ELF-1 (cell line): ENCODE results near the gene CTDSP2.
"Not testable (repeated sequence)": the region's sequence is repeated elsewhere in the genome, so short reads cannot be mapped to it uniquely, and the experiment has no call there.

Experiments used
- DNase-seq: peaks from one replicate; pipeline ENCODE4 v3.0.0-alpha.2; 2016; ENCODE audit warnings: low read depth, low spot score

The CTDSP2 gene, protein sequence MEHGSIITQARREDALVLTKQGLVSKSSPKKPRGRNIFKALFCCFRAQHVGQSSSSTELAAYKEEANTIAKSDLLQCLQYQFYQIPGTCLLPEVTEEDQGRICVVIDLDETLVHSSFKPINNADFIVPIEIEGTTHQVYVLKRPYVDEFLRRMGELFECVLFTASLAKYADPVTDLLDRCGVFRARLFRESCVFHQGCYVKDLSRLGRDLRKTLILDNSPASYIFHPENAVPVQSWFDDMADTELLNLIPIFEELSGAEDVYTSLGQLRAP

DNA sequence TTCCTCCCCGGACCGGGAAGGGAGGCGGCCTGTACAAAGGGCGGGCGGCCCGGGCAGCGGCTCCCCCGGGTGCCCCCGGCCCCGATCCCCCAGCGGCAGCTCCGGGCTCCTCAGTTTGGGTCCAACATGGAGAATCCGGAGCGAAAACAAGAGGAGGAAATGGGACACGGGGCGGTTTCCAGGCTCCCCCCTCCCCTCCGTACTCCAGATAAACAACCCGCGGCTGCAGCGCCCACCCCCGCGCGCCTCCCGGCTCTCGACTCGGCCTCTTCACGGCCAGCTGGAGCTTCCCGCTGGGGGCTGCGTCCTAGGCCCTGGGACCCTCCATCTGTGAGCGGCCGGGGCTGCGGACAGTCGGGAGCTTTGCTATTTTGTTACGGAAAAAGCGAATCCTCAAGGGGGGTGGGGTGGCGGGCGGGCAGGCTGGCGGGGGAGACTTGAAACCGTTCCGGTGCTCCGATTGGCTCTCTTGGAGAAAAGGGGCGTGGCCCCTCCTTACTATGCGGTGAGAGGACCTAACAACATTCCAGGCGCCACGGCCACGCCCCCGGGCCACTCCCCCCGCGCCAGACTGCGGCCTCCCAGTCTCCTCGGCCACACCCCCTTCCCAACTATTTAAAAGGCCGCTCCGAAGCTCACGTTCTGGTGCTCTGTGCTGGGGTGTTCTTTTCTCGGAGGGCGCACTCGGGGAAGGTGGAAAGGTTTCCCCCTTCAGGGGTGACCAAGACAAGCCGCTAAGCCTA lies at the start of gene CTDSP2:
CTDSP2 (minus strand) TSS at position 153 of the 743 bp plus-strand sequence. CDS start 294 bp downstream, outside the sequence.
- DNase-seq, result peak; percentile 99

GRCh38 chr12:57896115-57896433 lies 49.5 kb upstream of the CTDSP2 start:
- DNase-seq, result no peak

DNA sequence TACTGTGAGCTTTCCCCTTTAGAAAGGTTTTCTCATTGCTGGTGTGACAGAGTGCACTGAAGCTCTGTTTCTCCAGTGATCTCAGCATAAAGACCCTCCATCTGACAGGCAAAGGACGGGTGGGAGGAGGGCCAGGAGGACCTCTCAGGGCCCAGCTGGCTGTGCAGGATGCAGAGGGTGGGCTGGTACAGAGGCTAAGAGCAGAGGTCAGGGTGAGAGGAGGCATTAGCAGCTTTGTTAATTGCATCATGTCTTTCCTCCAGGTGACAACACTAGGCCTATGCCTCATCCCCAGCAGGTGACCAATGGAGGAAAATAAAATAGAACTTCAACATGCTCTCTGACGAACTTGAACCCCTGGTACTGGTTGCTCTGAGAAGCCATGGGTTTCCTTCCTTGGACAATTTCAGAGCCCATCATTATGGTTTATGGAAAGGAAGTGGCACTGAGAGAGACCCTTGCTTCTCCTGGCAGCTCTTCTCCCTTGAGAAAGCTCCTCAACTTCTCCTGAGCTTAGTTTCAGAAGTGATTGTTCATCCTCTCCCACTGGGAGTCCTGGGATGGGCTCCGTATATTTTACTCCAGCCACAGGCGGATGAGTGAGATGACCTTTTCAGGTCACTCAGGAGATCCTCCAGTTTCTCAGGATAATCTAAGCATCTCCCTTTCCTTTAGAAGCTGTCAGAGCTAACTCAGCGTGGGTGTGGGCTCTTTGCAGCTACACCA lies 49.0 kb upstream of the CTDSP2 start:
- no peak for DNase-seq

DNA sequence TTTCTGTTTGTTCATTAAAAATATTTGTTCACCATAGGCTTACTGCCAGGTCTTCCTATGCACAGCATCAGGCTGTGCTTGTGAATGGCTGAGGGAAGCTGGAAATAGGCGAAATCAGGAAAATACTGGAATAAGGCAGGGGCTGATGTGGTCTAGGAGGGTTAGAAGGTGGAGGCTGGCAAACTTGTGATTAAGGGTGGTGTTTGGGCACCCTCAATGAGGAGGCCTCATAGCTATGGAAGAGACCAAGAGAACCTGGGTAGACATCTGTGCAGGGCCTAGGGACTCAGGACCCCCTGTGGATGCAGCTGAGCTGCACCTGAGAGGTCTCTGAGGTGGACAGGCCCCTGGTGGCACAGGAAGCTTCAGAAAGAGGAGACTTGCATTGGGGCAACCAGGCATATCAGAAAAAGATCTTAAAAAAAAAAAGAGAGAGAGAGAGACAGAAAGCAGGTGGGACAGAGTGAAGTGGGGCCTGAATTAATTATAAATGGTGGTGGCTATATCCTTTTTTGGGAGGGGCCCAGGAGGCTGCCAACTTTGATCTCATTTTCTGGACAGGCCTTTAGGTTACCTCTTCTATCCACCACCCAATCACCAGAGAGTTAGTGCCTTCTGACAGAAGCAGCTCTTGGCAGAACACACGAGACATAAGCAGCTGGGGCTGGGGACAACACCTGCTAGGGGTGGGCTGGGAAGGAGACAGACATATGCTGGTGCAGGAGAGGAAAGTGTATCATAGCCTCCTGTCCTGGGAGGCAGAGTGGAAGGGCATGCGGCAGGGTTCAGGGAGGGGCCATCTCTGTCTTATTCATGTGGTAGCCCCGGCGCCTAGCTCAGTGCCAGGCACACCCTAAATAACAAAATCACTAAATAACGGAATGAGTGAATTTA lies 48.1 kb upstream of the CTDSP2 start:
- no peak for DNase-seq

DNA sequence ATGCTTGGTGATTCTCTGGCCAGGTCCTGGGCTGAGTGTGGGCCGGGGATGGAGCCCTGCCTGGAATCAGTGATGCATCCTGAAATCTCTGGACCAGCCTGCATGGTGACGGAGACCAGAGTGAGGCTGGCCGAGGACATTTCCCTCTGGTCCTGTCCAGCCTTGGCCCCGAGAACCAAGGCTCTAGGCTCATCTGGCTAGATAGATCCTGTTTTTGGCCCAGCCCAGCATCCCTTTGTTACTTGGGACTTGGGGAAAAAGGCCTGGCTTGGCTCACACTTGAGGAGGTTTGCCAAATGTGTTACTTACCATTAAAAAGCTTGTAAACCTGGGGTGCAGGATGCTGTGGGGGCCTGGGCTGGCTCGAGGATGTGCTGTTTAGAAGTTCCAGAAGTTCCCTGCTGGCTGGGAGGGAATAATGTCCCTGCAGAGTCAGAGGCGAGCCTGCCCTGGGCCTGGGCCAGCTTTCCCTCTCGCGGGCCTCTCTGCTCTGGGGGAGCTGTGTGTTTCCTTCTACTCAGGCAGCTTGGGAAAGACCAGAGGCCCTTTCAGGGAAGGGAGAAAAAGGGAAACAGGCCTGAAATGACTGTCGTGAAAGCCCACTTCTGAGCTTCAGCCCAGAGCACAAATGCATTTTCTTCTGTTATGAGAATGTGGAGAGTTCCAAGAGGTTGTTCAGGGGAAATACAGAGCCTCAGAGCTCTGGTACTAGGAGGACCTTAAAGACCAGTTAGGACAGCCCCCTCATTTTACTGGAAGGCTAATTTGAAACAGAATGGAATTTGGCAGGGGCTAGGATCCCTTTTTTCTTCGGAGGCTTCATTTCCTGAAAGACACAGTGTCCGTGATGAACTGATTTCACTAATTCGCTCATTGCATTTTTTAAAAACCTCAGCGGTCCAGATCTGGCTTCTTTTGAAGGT lies 47.2 kb upstream of the CTDSP2 start:
- DNase-seq, result peak; percentile 53

GRCh38 chr12:57892232-57892972 lies 45.9 kb upstream of the CTDSP2 start:
- DNase-seq, result no peak

- DNase-seq, result no peak
Observed at GRCh38 chr12:57891542-57892228, 45.2 kb upstream of the CTDSP2 start.

DNA sequence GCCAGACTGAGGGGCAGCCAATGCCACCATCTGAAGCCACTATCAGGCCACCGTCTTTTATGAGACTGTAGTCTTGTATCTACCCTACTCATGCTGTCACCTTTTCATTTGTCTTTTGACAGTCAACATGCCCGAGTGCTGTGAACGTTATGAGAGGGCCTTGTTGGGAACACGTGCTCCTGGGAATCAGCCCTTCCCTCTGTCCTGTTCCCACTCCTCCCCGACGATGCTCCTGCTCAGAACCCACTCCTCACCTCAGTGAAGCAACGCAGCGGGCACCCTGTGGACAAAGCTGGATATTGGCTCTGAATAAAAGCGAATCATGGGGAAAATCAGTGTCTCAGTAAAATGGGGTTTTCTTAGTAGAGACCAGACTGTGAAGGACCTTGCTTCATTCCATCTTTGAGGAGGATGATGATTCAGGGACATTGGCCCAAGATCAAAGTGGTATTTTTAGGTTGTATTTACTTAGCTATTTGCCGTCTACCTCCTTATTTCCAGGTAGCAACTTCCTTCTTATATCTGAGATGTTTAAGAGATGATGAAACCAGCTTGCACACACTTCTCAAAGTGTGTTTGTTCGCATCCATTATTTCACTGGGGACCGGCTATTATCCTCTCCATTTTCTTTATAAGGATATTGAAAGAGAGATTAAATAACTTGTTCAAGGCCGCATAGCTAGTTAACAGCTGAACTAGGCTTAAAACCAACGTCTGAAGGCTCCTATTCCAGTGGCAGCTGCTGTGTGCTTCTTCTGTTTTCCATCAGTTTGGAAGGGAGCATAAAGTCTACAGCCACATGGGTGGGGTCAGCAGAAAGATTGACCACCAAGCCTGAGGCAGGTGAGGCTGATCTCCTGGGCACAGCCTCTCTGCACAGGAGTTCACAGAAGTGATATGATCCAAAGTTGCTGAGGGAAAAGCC lies 43.9 kb upstream of the CTDSP2 start:
- DNase-seq, result no peak

- DNase-seq, result peak; percentile 10
Observed at GRCh38 chr12:57889500-57889989, 43.0 kb upstream of the CTDSP2 start.

- peak; percentile 66 for DNase-seq
Observed at GRCh38 chr12:57888409-57889157, 42.1 kb upstream of the CTDSP2 start.

GRCh38 chr12:57887631-57888408 lies 41.3 kb upstream of the CTDSP2 start:
- DNase-seq, result peak; percentile 38

DNA sequence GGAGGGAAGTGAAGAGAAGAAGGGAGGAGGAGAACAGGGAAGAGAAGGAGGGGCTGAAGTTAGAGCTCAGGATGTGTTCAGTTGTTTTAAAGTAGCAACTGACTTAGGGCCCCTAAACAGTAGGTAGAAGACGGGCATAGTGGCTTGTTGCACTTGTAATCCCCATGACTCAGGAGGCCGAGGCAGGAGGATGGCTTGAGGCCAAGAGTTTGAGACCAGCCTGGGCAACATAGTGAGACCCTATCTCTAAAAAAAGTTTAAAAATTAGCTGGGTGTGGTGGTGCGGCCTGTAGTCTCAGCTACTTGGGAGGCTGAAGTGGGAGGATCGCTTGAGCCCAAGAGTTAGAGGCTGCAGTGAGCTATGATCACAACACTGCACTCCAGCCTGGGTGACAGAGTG lies 40.4 kb upstream of the CTDSP2 start:
- DNase-seq, result not testable (repeated sequence)

- no peak for DNase-seq
Observed at GRCh38 chr12:57886542-57886941, 40.0 kb upstream of the CTDSP2 start.

DNA sequence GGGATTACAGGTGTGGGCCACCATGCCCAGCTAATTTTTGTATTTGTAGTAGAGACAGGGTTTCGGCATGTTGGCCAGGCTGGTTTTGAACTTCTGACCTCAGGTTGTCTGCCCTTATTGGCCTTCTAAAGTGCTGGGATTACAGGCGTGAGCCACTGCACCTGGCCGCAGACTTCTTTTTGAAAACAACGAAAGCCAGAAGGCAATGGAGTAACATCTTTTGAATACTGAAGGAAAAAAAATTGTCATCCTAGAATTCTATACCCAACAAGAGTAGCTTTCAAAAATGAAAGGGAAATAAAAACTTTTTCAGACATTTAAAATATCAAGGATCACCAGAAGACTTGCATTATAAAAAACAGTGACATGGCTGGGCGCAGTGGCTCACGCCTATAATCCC lies 38.7 kb upstream of the CTDSP2 start:
- DNase-seq, result no peak

DNA sequence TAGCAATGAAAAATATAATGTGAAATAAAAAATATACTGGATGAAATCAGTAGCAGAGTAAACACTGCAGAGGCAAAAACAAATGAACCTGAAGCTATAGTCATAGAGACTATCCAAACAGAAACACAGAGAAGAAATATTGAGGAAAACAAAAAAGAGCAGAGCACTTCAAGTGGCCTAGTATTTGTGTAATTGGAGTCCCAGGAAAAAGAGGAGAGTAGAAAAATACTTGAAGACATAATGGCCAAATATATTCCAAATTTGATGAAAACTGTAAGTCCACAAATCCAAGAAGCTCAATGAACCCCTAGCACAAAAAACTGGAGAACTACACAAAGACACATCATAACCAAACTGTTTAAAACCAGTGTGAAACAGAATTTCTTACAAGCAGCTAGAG lies 37.2 kb upstream of the CTDSP2 start:
- DNase-seq, result no peak

DNA sequence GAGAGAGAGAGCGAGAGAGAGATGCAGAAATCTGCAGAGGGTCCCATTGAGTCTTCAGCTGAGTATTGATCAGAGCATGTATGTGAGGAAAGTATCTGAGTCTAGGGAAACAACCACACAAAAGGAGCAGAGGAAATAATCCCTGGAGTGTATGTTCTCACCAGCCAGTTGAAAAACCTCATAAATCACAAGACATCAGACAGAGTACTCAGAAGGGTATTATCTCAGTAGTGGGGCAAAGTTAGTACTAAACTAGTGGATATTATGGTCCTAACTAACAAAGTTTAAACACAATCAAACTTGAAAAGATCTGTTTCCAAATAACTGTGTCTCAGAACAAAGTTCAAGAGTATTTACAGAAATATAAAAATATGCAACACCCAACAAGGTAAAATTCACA lies 36.5 kb upstream of the CTDSP2 start:
- no peak for DNase-seq
